HepG2 (cell line): Measurements from ENCODE around the gene NTN4. TPM values are rescaled to one million over a fixed set of nuclear protein-coding genes. Genes with fewer than 3 reads are reported as not detected.
"Not testable (repeated sequence)": the region's sequence is repeated elsewhere in the genome, so short reads cannot be mapped to it uniquely, and the experiment has no call there.

Experiments
- ATAC-seq: fragments of 200-7000 bp; cut with Tn5 transposase; 3 replicates; pipeline ENCODE4 v1.9.1; 2020; ENCODE audit warnings: mild to moderate bottlenecking, moderate library complexity
- BruUV-seq: library from RNA; stranded (reverse); fragments of 400-500 nt; replicated peaks from 2 replicates; lab custom pipeline; 2021; lab: Mats Ljungman, UMichigan
- CTCF ChIA-PET: fragments of 300-600 bp; formaldehyde crosslinking; extraction: SDS; loops from one replicate; lab custom pipeline; 2021; ENCODE audit warnings: low total read pairs, inconsistent platforms, low intra/inter-chr PET ratio; lab: Yijun Ruan, JAX
- POLR2A ChIA-PET: fragments of 350-600 bp; sonication (Branson Sonifier 250); formaldehyde crosslinking; loops from one replicate; lab custom pipeline; 2020; ENCODE audit warnings: antibody characterized with exemption, inconsistent platforms; lab: Yijun Ruan, JAX
- DNase-seq: peaks from one replicate; pipeline ENCODE4 v3.0.0-alpha.2; 2015; ENCODE audit warnings: low spot score
- FAIRE-seq: peaks from 3 replicates; lab custom pipeline; 2011; peaks lifted over from hg19 to GRCh38; lab: Jason Lieb, UNC
- H2AFZ ChIP-seq: one replicate; pipeline ENCODE4 v1.6.1; 2011; ENCODE audit warnings: low read length, inconsistent platforms
- H3K27ac ChIP-seq: fragments of 300-600 bp; 3 replicates; pipeline ENCODE4 v1.8.0; 2011; ENCODE audit warnings: mixed run types, mild to moderate bottlenecking, mixed read lengths, low read length, inconsistent platforms; ENCODE audit not compliant: insufficient read depth; ENCODE audit errors: extremely low read length
- H3K27me3 ChIP-seq, 2 experiments: fragments of 200-600 bp in 1 of 2; 2 replicates in 1 of 2; 3 replicates in 1 of 2; pipeline versions ENCODE4 v1.6.0 to v1.8.0; 2011; ENCODE audit warnings: low read length in 2 of 2, mild to moderate bottlenecking in 2 of 2, moderate library complexity in 2 of 2, inconsistent platforms in 1 of 2; ENCODE audit not compliant: insufficient read depth in 2 of 2, control insufficient read depth in 1 of 2
- H3K36me3 ChIP-seq, 2 experiments: fragments of 200-600 bp in 1 of 2; replicated peaks in 1 of 2; 2 replicates in 1 of 2; 3 replicates in 1 of 2; pipeline versions ENCODE4 v1.5.1 to v1.8.0; 2011; ENCODE audit warnings: low read length in 2 of 2, inconsistent platforms in 1 of 2; ENCODE audit not compliant: insufficient read depth in 2 of 2, control insufficient read depth in 1 of 2
- H3K4me1 ChIP-seq: 2 replicates; pipeline ENCODE4 v1.5.1; 2012; ENCODE audit warnings: low read length, inconsistent platforms; ENCODE audit not compliant: insufficient read depth
- H3K4me2 ChIP-seq: 2 replicates; pipeline ENCODE4 v1.6.0; 2011; ENCODE audit warnings: low read depth, low read length, inconsistent platforms
- H3K4me3 ChIP-seq, 3 experiments: fragments of 200-600 bp in 1 of 3; sonication (generic), shearing (Covaris generic) in 1 of 3; replicated peaks in 1 of 3; 2 replicates each; pipeline ENCODE4 v1.5.1; 2011 to 2016; ENCODE audit warnings: low read length in 3 of 3, inconsistent platforms in 2 of 3, low read depth in 2 of 3, mild to moderate bottlenecking in 2 of 3, control low read depth in 1 of 3, mixed read lengths in 1 of 3; ENCODE audit not compliant: insufficient read depth in 1 of 3
- H3K79me2 ChIP-seq: one replicate; pipeline ENCODE4 v1.6.1; 2011; ENCODE audit warnings: low read length, inconsistent platforms; ENCODE audit not compliant: insufficient read depth
- H3K9ac ChIP-seq: 2 replicates; pipeline ENCODE4 v1.6.0; 2011; ENCODE audit warnings: mild to moderate bottlenecking, low read depth, low read length, inconsistent platforms; ENCODE audit not compliant: insufficient read depth
- H3K9me3 ChIP-seq: 2 replicates; pipeline ENCODE4 v1.5.1; 2012; ENCODE audit warnings: mild to moderate bottlenecking, low read length
- H4K20me1 ChIP-seq: 2 replicates; pipeline ENCODE4 v1.6.0; 2011; ENCODE audit warnings: inconsistent platforms, mild to moderate bottlenecking, low read length, moderate library complexity; ENCODE audit not compliant: insufficient read depth
- ARNT2 ChIP-seq: sonication (generic); formaldehyde crosslinking; IDR thresholded peaks from 2 replicates; pipeline ENCODE4 v1.8.0; 2022; ENCODE audit warnings: mild to moderate bottlenecking, low read depth, missing genetic modification reagents, moderate library complexity
- CEBPB ChIP-seq: IDR thresholded peaks from 2 replicates; pipeline ENCODE4 v1.6.1; 2011; ENCODE audit warnings: low read depth, low read length, improper control_type of control experiment, borderline replicate concordance
- DMTF1 ChIP-seq: sonication (generic); formaldehyde crosslinking; IDR thresholded peaks from 2 replicates; pipeline ENCODE4 v1.4.0; 2020; ENCODE audit warnings: mild to moderate bottlenecking, missing genetic modification reagents
- E2F5 ChIP-seq: sonication (generic); formaldehyde crosslinking; conservative IDR thresholded peaks from 2 replicates; pipeline ENCODE4 v1.4.0; 2020; ENCODE audit warnings: missing genetic modification reagents
- EHMT2 ChIP-seq: fragments of 200-600 bp; sonication (generic); IDR thresholded peaks from 2 replicates; pipeline ENCODE4 v1.7.0; 2017; ENCODE audit warnings: antibody characterized with exemption, low read depth, low read length, borderline replicate concordance
- NCOA2 ChIP-seq: sonication (generic); formaldehyde crosslinking; IDR thresholded peaks from 2 replicates; pipeline ENCODE4 v1.8.0; 2022; ENCODE audit warnings: inconsistent platforms
- RXRB ChIP-seq: IDR thresholded peaks from 2 replicates; pipeline ENCODE4 v1.6.1; 2016; ENCODE audit warnings: borderline replicate concordance, missing genetic modification reagents, missing compliant biosample characterization
- ZNF644 ChIP-seq: IDR thresholded peaks from 2 replicates; pipeline ENCODE4 v1.6.1; 2016; ENCODE audit warnings: low read depth
- WGBS: methylation state at CpG from one replicate; pipeline ENCODE4 v1.1.6; 2017; ENCODE audit warnings: low lambda C conversion rate; 5-methylcytosine and 5-hydroxymethylcytosine counted together
- in situ Hi-C: cut with HindIII; loops from 2 replicates; pipeline ENCODE4 v1.10.0; 2017; ENCODE audit warnings: low pct_unique_long_range_greater_than_20kb; ENCODE audit not compliant: extremely low pct_ligation_motif_present
- intact Hi-C: fragments of 100-400 bp; cut with micrococcal nuclease; formaldehyde crosslinking; loops from one replicate; pipeline ENCODE4 v1.10.0; 2022; ENCODE audit not compliant: unreplicated experiment
- polyA plus RNA-seq, 8 experiments: library from polyadenylated mRNA; depleted of rRNA in 3 of 8; stranded (reverse) in 7 of 8; unstranded in 1 of 8; fragments of >200 nt; fragmentation: Illumina TruSeq in 4 of 8; extraction: Trizol in 4 of 8; gene quantifications; 2 replicates each; pipeline versions ENCODE4 v1.2.1 to v1.2.3, GENCODE V29; 2011 to 2016; ENCODE audit warnings: low read depth in 4 of 8, missing spikeins in 1 of 8, mixed read lengths in 1 of 8; ENCODE audit not compliant: insufficient read depth in 1 of 8
- total RNA-seq, 5 experiments: library from RNA; depleted of rRNA; stranded (reverse); fragments of >200 nt; fragmentation: Illumina TruSeq; extraction: Trizol; gene quantifications; 2 replicates each; pipeline ENCODE4 v1.2.3, GENCODE V29; 2016; ENCODE audit warnings: low read depth in 1 of 5
- TF ChIP-seq, protein P1 (sequence below): sonication (generic); formaldehyde crosslinking; IDR thresholded peaks from 2 replicates; pipeline ENCODE4 v1.4.0; 2020; ENCODE audit warnings: missing genetic modification reagents
- TF ChIP-seq, protein P2 (sequence below): IDR thresholded peaks from 2 replicates; pipeline ENCODE4 v1.6.1; 2016; ENCODE audit warnings: missing genetic modification reagents, missing compliant biosample characterization

The NTN4 gene
- total and polyA plus RNA-seq, 2 of the 13 experiments (the other 11 are each of a cell fraction or from before 2014, with no cell fraction given): 7.8 to 11.5 TPM

- TF ChIP-seq, protein P1, sequence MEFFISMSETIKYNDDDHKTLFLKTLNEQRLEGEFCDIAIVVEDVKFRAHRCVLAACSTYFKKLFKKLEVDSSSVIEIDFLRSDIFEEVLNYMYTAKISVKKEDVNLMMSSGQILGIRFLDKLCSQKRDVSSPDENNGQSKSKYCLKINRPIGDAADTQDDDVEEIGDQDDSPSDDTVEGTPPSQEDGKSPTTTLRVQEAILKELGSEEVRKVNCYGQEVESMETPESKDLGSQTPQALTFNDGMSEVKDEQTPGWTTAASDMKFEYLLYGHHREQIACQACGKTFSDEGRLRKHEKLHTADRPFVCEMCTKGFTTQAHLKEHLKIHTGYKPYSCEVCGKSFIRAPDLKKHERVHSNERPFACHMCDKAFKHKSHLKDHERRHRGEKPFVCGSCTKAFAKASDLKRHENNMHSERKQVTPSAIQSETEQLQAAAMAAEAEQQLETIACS: no peak
- TF ChIP-seq, protein P2, sequence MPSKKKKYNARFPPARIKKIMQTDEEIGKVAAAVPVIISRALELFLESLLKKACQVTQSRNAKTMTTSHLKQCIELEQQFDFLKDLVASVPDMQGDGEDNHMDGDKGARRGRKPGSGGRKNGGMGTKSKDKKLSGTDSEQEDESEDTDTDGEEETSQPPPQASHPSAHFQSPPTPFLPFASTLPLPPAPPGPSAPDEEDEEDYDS: no peak
Measured at GRCh38 chr12:95658386-95658785, 132.2 kb downstream of the NTN4 start (continued).

DNA sequence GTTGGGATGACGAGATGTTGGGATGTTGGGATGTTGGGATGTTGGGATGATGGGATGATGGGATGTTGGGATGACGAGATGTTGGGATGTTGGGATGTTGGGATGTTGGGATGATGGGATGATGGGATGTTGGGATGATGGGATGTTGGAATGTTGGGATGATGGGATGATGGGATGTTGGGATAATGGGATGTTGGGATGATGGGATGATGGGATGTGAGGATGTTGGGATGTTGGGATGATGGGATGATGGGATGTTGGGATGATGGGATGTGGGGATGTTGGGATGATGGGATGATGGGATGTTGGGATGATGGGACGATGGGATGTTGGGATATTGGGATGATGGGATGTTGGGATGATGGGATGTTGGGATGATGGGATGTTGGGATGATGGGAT, 135.9 kb downstream of the NTN4 start:
- in situ Hi-C loops, H3K36me3 ChIP-seq, H3K27me3 ChIP-seq, FAIRE-seq, H4K20me1 ChIP-seq, ATAC-seq, H3K9me3 ChIP-seq, CTCF ChIA-PET, H3K9ac ChIP-seq, H3K27ac ChIP-seq, intact Hi-C loops, BruUV-seq, H3K4me3 ChIP-seq, H2AFZ ChIP-seq, DNase-seq, H3K79me2 ChIP-seq: not testable (repeated sequence)
- H3K4me2 ChIP-seq: peak overlapping the region; percentile 41; the same call in 1 of the 2 replicates
- 62% methylated on average over 3 of the region's 3 CpGs for WGBS
- POLR2A ChIA-PET: interaction anchor here (0.8 to 1.0 kb wide), 2 partner anchors 20 to 110 kb away, joined by 3 read pairs; no protein-coding TSS in a partner anchor
- peaks cover 16% of the 10 kb centered on the region for H3K4me1 ChIP-seq

DNA sequence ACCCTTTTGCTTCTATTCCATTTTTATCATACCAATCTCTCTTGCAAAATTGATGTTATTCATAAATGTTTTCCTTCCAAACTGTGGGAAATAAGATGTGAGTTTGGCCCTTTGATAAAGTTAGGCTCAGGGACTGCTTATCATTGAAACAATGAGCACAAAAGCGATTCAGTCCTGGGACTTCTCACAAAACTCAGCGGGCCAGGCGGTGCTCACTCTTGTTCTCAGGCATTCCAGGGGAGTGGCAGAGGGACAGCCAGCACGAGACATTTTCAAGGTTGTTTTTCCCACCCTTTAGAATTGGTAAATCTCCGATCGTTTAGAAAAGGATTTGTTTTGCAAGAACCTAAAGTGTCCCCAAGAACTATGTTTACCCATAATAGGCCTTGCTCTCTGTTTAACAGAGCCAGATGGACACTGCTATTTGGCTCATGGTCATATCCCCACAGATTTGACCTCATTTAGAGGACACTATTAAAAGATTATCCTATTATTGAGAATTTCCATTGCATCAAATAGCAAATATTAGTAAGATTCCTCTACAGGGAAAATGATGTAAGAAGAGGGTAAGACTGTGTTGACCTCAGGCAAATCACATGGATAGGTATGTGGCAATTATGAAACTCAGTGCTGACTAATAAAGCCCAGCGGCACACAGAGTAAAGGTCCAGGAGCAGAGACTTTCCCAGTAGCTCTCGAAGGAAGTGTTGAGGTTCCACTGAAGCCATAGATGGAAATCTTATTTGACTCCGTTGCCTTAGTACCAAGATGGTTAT, 136.6 kb downstream of the NTN4 start:
- Histone ChIP-seq H3K79me2 (no peaks in the 10 kb centered on the region), H2AFZ (no peak overlapping the region), H3K4me1 (peaks cover 22% of the 10 kb centered on the region), H3K36me3 (no peaks in the 10 kb centered on the region), H3K4me2 (peak overlapping the region; percentile 41), H4K20me1 (no peaks in the 10 kb centered on the region), H3K27me3 (no peaks in the 10 kb centered on the region; a peak in 1 of 5 replicates), H3K27ac (no peak overlapping the region), H3K9me3 (no peaks in the 10 kb centered on the region), H3K9ac (no peak overlapping the region), H3K4me3 (no peak overlapping the region)
- in situ Hi-C loops (no loop called here), intact Hi-C loops (no loop called here)
- DNase-seq: peak; percentile 70
- BruUV-seq: TSS peak; percentile 47
- 3% methylated on average over 8 of the region's 9 CpGs for WGBS
- ChIA-PET POLR2A (interaction anchor here (0.8 to 1.0 kb wide), 2 partner anchors 19 to 111 kb away, joined by 3 read pairs; no protein-coding TSS in a partner anchor), CTCF (no interaction called here)
- ATAC-seq: peak; percentile 87
- FAIRE-seq: no peak
- TF ChIP-seq EHMT2 (no peak), DMTF1 (CRISPR knock-in tag) (no peak), CEBPB (peak; percentile 92), NCOA2 (CRISPR knock-in tag) (peak; percentile 12; the same call in 1 of the 2 replicates), ZNF644 (CRISPR knock-in tag) (0 out of 2 replicates have a peak, but pooled peaks have one; percentile 10), E2F5 (CRISPR knock-in tag) (no peak), ARNT2 (CRISPR knock-in tag) (peak; percentile 37; the same call in 1 of the 2 replicates), RXRB (CRISPR knock-in tag) (peak; percentile 33; the same call in 1 of the 2 replicates)
